T-cell (primary cell): ENCODE data around the gene PROSER1. TPM values are rescaled to one million over a fixed set of nuclear protein-coding genes. Genes with fewer than 3 reads are reported as not detected.
A peak's percentile ranks its signal among the peaks of the same experiment; 100 is the strongest.

Experiments
- ATAC-seq, 4 experiments: fragments of 200-7000 bp in 3 of 4; fragments of 150-1000 bp in 1 of 4; cut with Tn5 transposase; replicated peaks in 1 of 4; 1 replicate in 3 of 4; 2 replicates in 1 of 4; pipeline ENCODE4 v1.10.0; 2021; ENCODE audit warnings: moderate library complexity in 3 of 4, mild to moderate bottlenecking in 2 of 4, moderate number of reproducible peaks in 1 of 4
- CTCF ChIA-PET, 2 donors: fragments of 300-600 bp; sonication (Branson Sonifier 250); formaldehyde crosslinking; loops; one replicate each; lab custom pipeline; 2022; ENCODE audit warnings: antibody characterized with exemption in 2 of 2; lab: Charles Lee
- POLR2A ChIA-PET, 2 donors: fragments of 300-600 bp; sonication (Branson Sonifier 250); formaldehyde crosslinking; loops; one replicate each; lab custom pipeline; 2022; ENCODE audit warnings: antibody characterized with exemption in 2 of 2; lab: Charles Lee
- DNase-seq, 35 experiments: peaks; one replicate each; pipeline versions ENCODE4 v3.0.0 to v3.0.0-alpha.2; 2013 to 2023
- H3K27ac ChIP-seq: one replicate; pipeline ENCODE4 v1.5.1; 2013; ENCODE audit warnings: low read length
- H3K27me3 ChIP-seq, 2 experiments: replicated peaks in 1 of 2; 1 replicate in 1 of 2; 2 replicates in 1 of 2; pipeline versions ENCODE4 v1.6.1 to v1.7.0; 2013; ENCODE audit warnings: low read length in 1 of 2, mixed read lengths in 1 of 2; ENCODE audit not compliant: control insufficient read depth in 2 of 2, insufficient read depth in 2 of 2; ENCODE audit errors: extremely low read depth in 1 of 2
- H3K36me3 ChIP-seq, 2 donors: 1 replicate in 1 of 2; 2 replicates in 1 of 2; pipeline versions ENCODE4 v1.6.1 to v1.7.0; 2013; ENCODE audit warnings: low read length in 1 of 2; ENCODE audit not compliant: control insufficient read depth in 2 of 2, insufficient read depth in 1 of 2; ENCODE audit errors: extremely low read depth in 1 of 2
- H3K4me1 ChIP-seq, 2 experiments: 1 replicate in 1 of 2; 2 replicates in 1 of 2; pipeline versions ENCODE4 v1.6.1 to v1.7.0; 2013; ENCODE audit warnings: low read length in 2 of 2, mixed read lengths in 1 of 2; ENCODE audit not compliant: insufficient read depth in 2 of 2, control insufficient read depth in 1 of 2; ENCODE audit errors: extremely low read depth in 1 of 2
- H3K4me3 ChIP-seq, 2 donors: 1 replicate in 1 of 2; 2 replicates in 1 of 2; pipeline versions ENCODE4 v1.5.1 to v1.7.0; 2013; ENCODE audit warnings: mild to moderate bottlenecking in 2 of 2, low read length in 1 of 2, moderate library complexity in 1 of 2; ENCODE audit not compliant: control insufficient read depth in 1 of 2; ENCODE audit errors: extremely low read depth in 1 of 2
- H3K9me3 ChIP-seq: 2 replicates; pipeline ENCODE4 v1.7.0; 2013
- H3K27ac Mint-ChIP-seq, 2 donors: one replicate each; pipeline ENCODE4 v1.8.0; 2020 to 2021; ENCODE audit warnings: mild to moderate bottlenecking in 2 of 2, mixed read lengths in 2 of 2
- H3K27me3 Mint-ChIP-seq, 2 donors: one replicate each; pipeline ENCODE4 v1.8.0; 2021 to 2022; ENCODE audit warnings: mixed read lengths in 2 of 2
- H3K36me3 Mint-ChIP-seq: one replicate; pipeline ENCODE4 v1.8.0; 2021; ENCODE audit warnings: mixed read lengths
- H3K4me1 Mint-ChIP-seq, 3 donors: one replicate each; pipeline ENCODE4 v1.8.0; 2020 to 2022; ENCODE audit warnings: mixed read lengths in 3 of 3, mild to moderate bottlenecking in 1 of 3
- H3K4me3 Mint-ChIP-seq, 3 donors: one replicate each; pipeline ENCODE4 v1.8.0; 2020 to 2022; ENCODE audit warnings: mild to moderate bottlenecking in 3 of 3, mixed read lengths in 3 of 3, moderate library complexity in 3 of 3
- H3K9me3 Mint-ChIP-seq, 3 donors: one replicate each; pipeline ENCODE4 v1.8.0; 2020 to 2022; ENCODE audit warnings: mixed read lengths in 3 of 3
- WGBS: methylation state at CpG from one replicate; pipeline ENCODE4 v1.1.5; 2013; ENCODE audit warnings: missing lambda C conversion rate; ENCODE audit not compliant: insufficient coverage; 5-methylcytosine and 5-hydroxymethylcytosine counted together
- total RNA-seq, 35 experiments: library from RNA in 6 of 35; stranded (reverse) in 6 of 35; fragments of 120-200 nt in 1 of 35; gene quantifications; one replicate each; pipeline versions ENCODE4 v1.2.1 to v1.2.4 and lab custom pipeline; 2013 to 2026

Gene PROSER1
- total RNA-seq, 5 donors from 2014 or later (not counting 1 experiment from before 2014, with no cell fraction given): 40.1 to 50.7 (median 45.1) TPM

GRCh38 chr13:39047560-39047959 lies 9.7 kb upstream of the PROSER1 start:
- Mint-ChIP-seq H3K4me1 (peaks cover 0 to 4% (median 3%) of the 10 kb centered on the region in 3 donors), H3K27ac (no peak overlapping the region), H3K9me3 (no peaks in the 10 kb centered on the region), H3K36me3 (peaks cover 27% of the 10 kb centered on the region), H3K27me3 (no peaks in the 10 kb centered on the region), H3K4me3 (no peak overlapping the region)
- Histone ChIP-seq H3K36me3 (peaks cover 0 to 9% of the 10 kb centered on the region in 2 donors), H3K27ac (no peak overlapping the region), H3K4me3 (no peak overlapping the region), H3K9me3 (no peaks in the 10 kb centered on the region), H3K27me3 (no peaks in the 10 kb centered on the region), H3K4me1 (no peaks in the 10 kb centered on the region)
- ChIA-PET CTCF (interaction anchor here in 1 of 2 donors (1.3 to 1.9 kb wide), 2 partner anchors 9 to 569 kb away, joined by 4 to 7 read pairs; no protein-coding TSS in a partner anchor), POLR2A (interaction anchor here (0.6 to 1.3 kb wide), 2 partner anchors 19 to 1655 kb away, joined by 3 to 4 read pairs; no protein-coding TSS in a partner anchor)
- no peak for ATAC-seq
- no CpG with 5 or more reads among the region's 2 CpGs for WGBS
- DNase-seq: no peak

- H3K27ac Mint-ChIP-seq: no peak overlapping the region
- CTCF ChIA-PET: no interaction called here
- POLR2A ChIA-PET: no interaction called here
Observed at GRCh38 chr13:39044536-39044935, 6.6 kb upstream of the PROSER1 start.

GRCh38 chr13:39040206-39040605 lies 2.3 kb upstream of the PROSER1 start:
- ChIA-PET POLR2A (no interaction called here), CTCF (no interaction called here)
- Mint-ChIP-seq H3K27me3 (no peaks in the 10 kb centered on the region), H3K4me3 (peak overlapping the region in 2 of 3 donors; percentile 34 to 90), H3K27ac (peak overlapping the region in 1 of 2 donors; percentile 12), H3K36me3 (peaks cover 18% of the 10 kb centered on the region), H3K4me1 (peaks cover 39 to 50% (median 46%) of the 10 kb centered on the region in 3 donors), H3K9me3 (no peaks in the 10 kb centered on the region)
- Histone ChIP-seq H3K4me1 (peaks cover 13 to 16% of the 10 kb centered on the region in 2 experiments), H3K27ac (no peak overlapping the region), H3K9me3 (no peaks in the 10 kb centered on the region), H3K4me3 (no peak overlapping the region), H3K36me3 (peaks cover 0 to 9% of the 10 kb centered on the region in 2 donors), H3K27me3 (no peaks in the 10 kb centered on the region)
- no peak for DNase-seq
- no CpG with 5 or more reads among the region's 1 CpG for WGBS
- no peak for ATAC-seq

More at GRCh38 chr13:39044536-39044935, 6.6 kb upstream of the PROSER1 start:
- Mint-ChIP-seq H3K9me3 (no peaks in the 10 kb centered on the region), H3K36me3 (peaks cover 29% of the 10 kb centered on the region), H3K4me3 (no peak overlapping the region), H3K27me3 (no peaks in the 10 kb centered on the region), H3K4me1 (peaks cover 19 to 20% (median 19%) of the 10 kb centered on the region in 3 donors)
- Histone ChIP-seq H3K4me1 (peaks cover 0 to 5% of the 10 kb centered on the region in 2 experiments), H3K36me3 (peaks cover 0 to 9% of the 10 kb centered on the region in 2 donors), H3K4me3 (no peak overlapping the region), H3K9me3 (no peaks in the 10 kb centered on the region), H3K27ac (no peak overlapping the region), H3K27me3 (no peaks in the 10 kb centered on the region)
- ATAC-seq (no peak), DNase-seq (no peak)
- no CpG with 5 or more reads among the region's 3 CpGs for WGBS

GRCh38 chr13:39039041-39039440 lies 1.2 kb upstream of the PROSER1 start:
- Histone ChIP-seq H3K27ac (peak overlapping the region; percentile 75), H3K9me3 (no peaks in the 10 kb centered on the region), H3K36me3 (peaks cover 0 to 2% of the 10 kb centered on the region in 2 donors), H3K27me3 (no peaks in the 10 kb centered on the region), H3K4me3 (peak overlapping the region; percentile 93 to 99), H3K4me1 (peaks cover 15 to 25% of the 10 kb centered on the region in 2 experiments)
- POLR2A ChIA-PET: no interaction called here
- Mint-ChIP-seq H3K27ac (peak overlapping the region; percentile 93 to 99), H3K36me3 (peaks cover 11% of the 10 kb centered on the region), H3K27me3 (no peaks in the 10 kb centered on the region), H3K4me1 (peaks cover 50 to 61% (median 56%) of the 10 kb centered on the region in 3 donors), H3K4me3 (peak overlapping the region; percentile 90 to 92 (median 91)), H3K9me3 (no peaks in the 10 kb centered on the region)
- DNase-seq (no peak), ATAC-seq (no peak)
- CTCF ChIA-PET: interaction anchor here in 1 of 2 donors (1.0 kb wide), 1 partner anchor 9 kb away, joined by 4 read pairs; no protein-coding TSS in a partner anchor
- WGBS: no CpG with 5 or more reads among the region's 7 CpGs

GRCh38 chr13:39038569-39039030 lies 711 bp upstream of the PROSER1 start:
- Histone ChIP-seq H3K27ac (peak overlapping the region; percentile 75), H3K36me3 (no peaks in the 10 kb centered on the region), H3K9me3 (no peaks in the 10 kb centered on the region), H3K4me1 (peaks cover 15 to 25% of the 10 kb centered on the region in 2 experiments), H3K4me3 (peak overlapping the region; percentile 93 to 99), H3K27me3 (no peaks in the 10 kb centered on the region)
- DNase-seq (peak in 32 of 35 experiments; percentile 17 to 72 (median 42)), ATAC-seq (peak; percentile 46 to 52 (median 48))
- H3K27ac Mint-ChIP-seq: peak overlapping the region; percentile 93 to 99
- H3K4me1 Mint-ChIP-seq: peaks cover 55 to 65% (median 60%) of the 10 kb centered on the region in 3 donors
- H3K9me3 Mint-ChIP-seq: no peaks in the 10 kb centered on the region
- POLR2A ChIA-PET: no interaction called here
- H3K4me3 Mint-ChIP-seq: peak overlapping the region; percentile 90 to 92 (median 91)
- 0% methylated on average over 5 of the region's 15 CpGs for WGBS
- peaks cover 9% of the 10 kb centered on the region for H3K36me3 Mint-ChIP-seq
- CTCF ChIA-PET: interaction anchor here in 1 of 2 donors (1.0 kb wide), 1 partner anchor 10 kb away, joined by 4 read pairs; no protein-coding TSS in a partner anchor
- no peaks in the 10 kb centered on the region for H3K27me3 Mint-ChIP-seq

- WGBS: under 1% methylated on average over 39 of the region's 39 CpGs
- POLR2A ChIA-PET: interaction anchor here in 1 of 2 donors (0.5 to 1.3 kb wide), 6 partner anchors 13 to 1834 kb away, joined by 3 to 15 read pairs (median 4); partner anchors contain the start of gene UFM1
Observed at GRCh38 chr13:39037410-39037879, 444 bp downstream of the PROSER1 start.

More at GRCh38 chr13:39037410-39037879, 444 bp downstream of the PROSER1 start:
- ATAC-seq (peak; percentile 16 to 33 (median 21)), DNase-seq (peak in 10 of 35 experiments; percentile 2 to 30 (median 14))
- peak overlapping the region; percentile 93 to 99 for H3K27ac Mint-ChIP-seq
- no peaks in the 10 kb centered on the region for H3K9me3 Mint-ChIP-seq
- peaks cover 15 to 25% of the 10 kb centered on the region in 2 experiments for H3K4me1 ChIP-seq
- no peaks in the 10 kb centered on the region for H3K27me3 ChIP-seq
- no peaks in the 10 kb centered on the region for H3K27me3 Mint-ChIP-seq
- CTCF ChIA-PET: interaction anchor here (0.5 to 1.6 kb wide), 6 partner anchors 9 to 57 kb away, joined by 3 to 8 read pairs (median 4); no protein-coding TSS in a partner anchor
- H3K36me3 ChIP-seq: no peaks in the 10 kb centered on the region
- H3K27ac ChIP-seq: peak overlapping the region; percentile 75
- H3K4me3 Mint-ChIP-seq: peak overlapping the region; percentile 90 to 92 (median 91)
- H3K4me3 ChIP-seq: peak overlapping the region; percentile 93 to 99
- no peaks in the 10 kb centered on the region for H3K9me3 ChIP-seq
- peaks cover 59 to 67% (median 60%) of the 10 kb centered on the region in 3 donors for H3K4me1 Mint-ChIP-seq
- H3K36me3 Mint-ChIP-seq: peaks cover 3% of the 10 kb centered on the region
